GM19463 (cell line): ENCODE measurements around the gene GUCY1A1.

Experiments
- ATAC-seq: cut with Tn5 transposase; IDR thresholded peaks from one replicate; pipeline ENCODE4 v1.9.1; 2021; ENCODE audit warnings: mild to moderate bottlenecking, moderate library complexity; ENCODE audit not compliant: unreplicated experiment

Gene GUCY1A1

DNA sequence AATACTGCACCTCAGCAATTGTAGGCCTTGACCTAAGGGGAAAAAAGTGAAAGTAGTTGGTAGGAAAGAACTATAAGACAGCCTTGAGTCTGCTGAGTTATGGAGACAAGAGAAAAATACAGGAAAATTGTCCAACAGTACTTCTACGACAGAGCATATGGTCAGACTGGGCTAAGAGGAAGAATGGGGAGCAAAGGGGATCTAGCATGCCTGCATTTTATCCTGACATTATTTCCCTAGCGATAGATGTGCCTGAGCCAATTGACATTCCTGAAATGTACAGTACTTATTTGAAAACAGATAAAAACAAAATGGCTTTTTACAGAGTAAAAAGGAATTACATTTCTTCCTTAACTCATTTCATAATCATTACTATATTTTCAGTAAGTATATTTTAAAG is 22.2 kb downstream of the GUCY1A1 start:
- ATAC-seq, result no peak

DNA sequence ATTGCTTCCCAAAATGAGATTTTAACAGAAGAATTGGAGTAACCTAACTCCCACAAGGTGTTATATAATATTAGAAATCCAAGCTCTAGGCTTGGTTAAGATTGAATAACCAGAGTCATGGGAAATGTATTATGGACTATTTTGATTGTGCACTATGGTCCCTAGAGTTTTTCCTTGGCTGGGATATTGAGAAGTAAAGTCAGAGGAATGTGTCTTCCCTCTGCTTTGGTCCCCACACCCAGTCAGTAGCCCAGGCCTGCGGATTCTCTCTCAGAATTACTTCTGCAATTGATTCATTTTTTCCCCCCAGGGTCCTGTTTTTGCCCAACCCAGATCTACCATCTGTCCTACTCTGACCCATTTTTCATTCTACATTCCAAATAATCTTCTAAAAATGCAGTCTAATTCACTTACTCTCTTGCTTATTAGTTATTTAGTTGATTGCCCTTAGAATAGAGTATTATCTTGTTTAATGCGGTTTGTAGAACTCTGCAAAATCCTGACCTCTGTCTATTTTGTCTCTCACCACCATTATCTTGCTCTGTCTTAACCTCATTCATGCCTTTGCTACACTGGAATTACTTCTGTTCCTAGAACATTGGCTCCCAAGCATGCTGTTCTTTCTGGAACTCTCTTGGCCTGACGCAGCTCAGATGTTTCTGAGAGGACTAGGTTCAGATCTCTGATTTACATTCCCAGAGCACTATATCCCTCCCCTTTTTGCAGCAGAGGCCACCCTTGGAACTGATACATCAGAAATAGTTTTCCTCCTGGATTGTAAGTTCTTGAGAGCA is 23.6 kb downstream of the GUCY1A1 start:
- ATAC-seq, result no peak

DNA sequence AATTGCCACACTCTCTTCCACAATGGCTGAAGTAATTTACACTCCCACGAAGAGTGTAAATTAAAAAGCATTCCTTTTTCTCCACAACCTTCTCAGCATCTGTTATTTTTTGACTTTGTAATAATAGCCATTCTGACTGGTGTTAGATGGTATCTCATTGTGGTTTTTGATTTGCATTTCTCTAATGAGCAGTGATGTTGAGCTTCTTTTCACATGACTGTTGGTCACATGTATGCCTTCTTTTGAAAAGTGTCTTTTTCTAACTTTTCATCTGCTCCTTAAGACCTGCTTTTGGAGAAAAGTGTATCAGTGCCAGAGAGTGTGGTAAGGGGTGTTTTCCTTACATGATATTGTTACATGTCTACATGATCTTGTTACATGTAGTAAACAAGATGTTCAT is 25.7 kb downstream of the GUCY1A1 start:
- no peak for ATAC-seq

DNA sequence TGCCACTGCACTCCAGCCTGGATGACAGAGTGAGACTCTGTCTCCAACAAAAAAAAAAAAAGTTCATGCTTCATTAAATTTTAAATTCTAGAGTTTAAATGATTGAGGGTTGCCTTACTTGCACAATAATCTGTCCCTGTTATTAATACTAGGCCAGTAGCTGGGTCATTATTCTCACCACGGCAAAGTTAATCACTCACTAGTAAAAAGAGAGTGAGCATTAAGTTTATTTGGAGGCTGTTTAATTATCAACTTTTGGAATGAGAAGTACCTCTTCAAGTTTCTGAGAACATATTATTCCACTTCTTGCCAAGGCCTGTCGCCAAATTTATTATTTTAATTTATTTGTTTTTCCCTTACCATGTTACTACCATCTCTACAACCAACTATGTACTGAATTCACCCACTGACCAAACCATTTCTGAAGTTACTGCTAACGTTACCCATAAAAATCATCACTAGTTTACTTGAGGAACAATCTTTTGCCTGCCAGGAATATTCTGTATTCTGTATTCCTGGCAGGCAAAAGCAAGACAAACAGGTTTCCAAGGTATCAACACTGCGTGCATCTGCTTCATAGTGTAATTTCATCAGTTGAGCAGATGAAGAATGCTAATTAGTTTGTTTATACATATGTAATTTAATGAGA is 26.5 kb downstream of the GUCY1A1 start:
- no peak for ATAC-seq

DNA sequence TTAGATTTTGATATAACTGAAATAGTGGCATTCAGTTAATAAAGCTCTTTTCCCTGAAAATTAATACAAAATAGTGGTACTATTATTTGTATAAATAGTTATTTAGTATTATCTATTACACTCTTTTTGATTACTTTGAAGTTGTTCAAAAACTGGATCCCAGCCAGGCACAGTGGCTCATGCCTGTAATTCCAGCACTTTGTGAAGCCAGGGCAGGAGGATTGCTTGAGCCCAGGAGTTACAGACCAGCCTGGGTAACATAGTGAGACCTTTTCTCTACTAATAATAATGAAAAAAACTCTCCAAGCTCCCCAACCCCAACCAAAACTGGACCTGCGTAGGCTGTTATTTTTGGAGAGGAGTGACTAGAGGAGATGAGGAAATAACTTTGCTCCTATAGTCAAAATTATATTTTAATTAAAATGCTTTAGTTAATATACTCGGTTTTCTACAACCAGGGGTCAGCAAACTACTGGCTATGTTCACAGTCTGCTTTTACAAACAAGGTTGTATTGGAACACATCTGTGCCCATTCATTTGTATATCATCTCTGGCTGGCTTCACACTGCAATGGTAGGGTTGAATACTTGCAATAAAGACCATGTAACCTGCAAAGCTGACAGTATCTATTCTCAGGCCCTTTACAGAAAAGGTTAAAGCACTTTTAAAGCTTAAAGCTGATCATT is 27.6 kb downstream of the GUCY1A1 start:
- no peak for ATAC-seq

DNA sequence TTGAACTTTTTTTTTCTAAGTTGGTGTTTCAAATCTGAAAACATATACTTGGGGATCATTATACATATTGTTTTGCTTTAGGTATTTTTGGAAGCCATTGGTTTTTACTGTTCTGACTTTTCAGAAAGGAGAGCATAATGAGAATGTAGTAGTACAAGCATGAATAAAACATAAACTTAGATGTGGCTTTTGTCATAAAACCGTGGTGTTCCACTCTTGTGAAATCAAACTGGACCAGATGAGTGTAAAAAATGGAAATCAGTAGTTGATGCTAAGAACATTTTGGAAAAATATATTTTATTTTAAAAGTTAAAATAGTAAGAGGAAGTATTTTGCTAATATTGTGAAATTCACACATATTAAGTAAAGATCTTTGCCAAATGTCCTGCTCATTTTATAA is 29.6 kb downstream of the GUCY1A1 start:
- ATAC-seq, result no peak

DNA sequence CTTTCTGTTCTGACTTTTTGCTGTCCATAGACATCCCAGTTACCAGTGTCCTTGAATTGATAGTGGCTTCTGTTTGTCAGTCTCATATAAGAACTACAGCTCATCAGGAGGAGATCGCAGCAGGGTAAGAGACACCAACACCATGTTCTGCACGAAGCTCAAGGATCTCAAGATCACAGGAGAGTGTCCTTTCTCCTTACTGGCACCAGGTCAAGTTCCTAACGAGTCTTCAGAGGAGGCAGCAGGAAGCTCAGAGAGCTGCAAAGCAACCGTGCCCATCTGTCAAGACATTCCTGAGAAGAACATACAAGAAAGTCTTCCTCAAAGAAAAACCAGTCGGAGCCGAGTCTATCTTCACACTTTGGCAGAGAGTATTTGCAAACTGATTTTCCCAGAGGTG is 30.1 kb downstream of the GUCY1A1 start:
- no peak for ATAC-seq

DNA sequence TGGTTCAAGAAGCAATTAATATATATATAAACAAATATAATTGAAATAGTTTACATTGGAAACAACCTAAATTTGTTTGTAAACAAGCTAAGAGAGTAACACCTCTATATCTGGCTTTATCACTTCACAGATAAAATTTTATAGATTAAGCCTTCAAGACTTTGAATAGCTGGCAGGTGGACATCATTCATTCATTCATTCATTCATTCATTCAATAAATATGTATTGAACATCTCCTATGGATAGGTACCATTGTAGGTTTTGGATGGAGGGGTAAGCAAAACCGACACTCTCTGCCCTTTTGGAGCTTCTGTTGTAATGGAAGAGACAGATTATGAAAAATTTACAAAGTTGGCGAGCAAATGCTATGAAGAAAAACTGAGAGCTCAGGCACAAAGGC is 35.2 kb downstream of the GUCY1A1 start:
- no peak for ATAC-seq

DNA sequence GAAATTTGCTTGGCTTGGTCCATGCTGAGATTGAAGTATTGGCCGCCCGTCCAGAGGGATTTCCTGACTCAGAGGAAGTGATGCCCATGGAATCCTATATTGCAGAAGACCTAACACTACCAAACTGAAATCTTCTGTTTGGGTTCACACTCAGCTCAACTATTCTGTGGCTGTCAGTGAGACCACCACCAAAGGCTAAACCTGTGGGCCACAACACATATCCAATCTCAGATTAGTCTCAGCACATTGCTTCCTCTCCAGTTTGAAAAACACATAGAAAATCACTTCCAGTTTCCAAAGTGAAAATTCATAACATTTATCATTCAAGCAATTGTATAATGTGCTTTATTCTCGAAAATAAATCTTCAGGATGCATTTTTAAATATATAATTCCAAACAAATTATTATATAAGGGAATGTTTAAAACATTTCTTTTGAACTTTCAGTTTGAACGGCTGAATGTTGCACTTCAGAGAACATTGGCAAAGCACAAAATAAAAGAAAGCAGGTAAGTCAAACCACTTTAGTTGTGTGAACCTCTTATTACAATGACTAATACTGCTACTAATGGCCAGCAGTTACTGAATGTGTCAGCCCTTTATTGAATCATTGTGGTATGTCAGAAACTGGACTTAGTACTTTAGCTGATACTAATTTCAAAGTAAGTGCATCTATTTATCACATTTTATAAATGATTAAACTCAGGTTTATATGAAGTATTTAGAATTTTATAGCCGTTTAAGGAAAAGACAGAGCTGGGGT is 37.0 kb downstream of the GUCY1A1 start:
- ATAC-seq, result peak; percentile 88

DNA sequence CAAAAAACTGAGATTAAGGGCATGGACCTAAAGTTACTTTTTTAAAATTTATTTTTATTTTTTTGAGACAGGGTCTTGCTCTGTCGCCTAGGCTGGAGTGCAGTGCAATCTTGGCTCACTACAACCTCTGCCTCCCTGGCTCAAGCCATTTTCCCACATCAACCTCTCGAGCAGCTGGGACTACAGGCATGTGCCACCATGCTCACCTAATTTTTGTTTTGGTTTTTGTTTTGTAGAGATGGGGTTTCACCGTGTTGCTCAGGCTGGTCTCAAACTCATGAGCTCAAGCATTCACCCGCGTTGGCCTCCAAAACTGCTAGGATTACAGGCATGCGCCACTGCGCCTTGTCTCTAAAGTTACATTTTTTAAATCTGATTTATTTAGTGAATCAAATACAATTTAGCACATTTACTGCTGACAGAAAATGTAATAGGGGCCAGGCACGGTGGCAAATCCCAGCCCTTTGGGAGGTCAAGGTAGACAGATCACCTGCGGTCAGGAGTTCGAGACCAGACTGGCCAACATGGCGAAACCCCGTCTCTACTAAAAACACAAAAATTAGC is 38.3 kb downstream of the GUCY1A1 start:
- no peak for ATAC-seq

DNA sequence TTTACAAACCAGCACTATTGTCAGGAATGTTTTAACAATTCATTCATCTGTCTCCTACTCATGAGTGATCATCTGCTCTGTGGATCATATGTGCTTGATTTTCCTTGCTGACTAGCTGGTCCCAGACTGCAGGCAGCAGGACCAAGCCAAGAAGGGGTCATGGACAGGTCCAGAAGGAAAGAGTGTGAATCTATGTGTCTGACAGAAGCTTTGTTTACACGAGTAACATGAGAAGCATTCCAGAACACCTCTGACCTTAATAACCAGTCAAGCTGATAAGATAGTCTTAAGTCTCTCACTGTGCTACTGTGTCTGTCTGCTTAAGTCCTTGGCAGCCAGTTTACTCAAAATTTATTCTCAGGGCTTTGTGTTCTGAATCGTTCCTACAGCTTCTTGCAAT is 39.0 kb downstream of the GUCY1A1 start:
- no peak for ATAC-seq

DNA sequence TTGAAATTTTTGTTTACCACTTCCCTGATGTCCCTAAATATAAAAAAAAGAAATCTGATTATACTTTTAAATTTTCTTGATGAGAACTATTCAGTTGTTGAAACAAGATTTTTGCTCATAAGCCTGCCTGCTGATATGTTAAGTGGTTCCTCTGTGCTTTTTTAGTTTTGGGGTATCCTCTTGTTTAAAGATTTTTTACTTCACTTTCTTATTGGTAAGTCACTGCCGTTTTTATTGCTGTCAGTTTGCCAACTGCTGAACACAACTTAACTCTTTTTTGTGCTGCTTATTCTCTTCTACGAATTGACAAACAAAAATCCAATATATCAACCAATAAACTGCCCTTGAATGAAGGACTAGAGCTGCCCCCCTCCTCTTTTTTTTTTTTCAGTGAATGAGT is 39.5 kb downstream of the GUCY1A1 start:
- ATAC-seq, result no peak

DNA sequence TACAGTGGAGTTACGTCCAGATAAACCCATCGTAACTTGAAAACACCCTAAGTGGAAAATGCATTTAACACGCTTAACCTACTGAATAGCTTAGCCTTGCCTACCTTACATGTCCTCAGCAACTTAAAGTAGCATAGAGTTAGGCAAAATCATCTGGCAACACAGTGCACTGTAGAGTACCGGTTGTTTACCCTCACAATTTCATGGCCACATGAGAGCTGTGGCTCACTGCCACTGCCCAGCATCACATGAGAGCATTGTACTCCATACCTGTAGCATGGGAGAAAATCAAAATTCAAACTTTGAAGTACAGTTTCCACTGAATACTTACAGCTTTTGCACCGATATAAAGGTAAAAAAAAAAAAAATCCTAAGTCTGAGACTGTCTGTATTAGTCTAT is 40.6 kb downstream of the GUCY1A1 start:
- ATAC-seq, result no peak

DNA sequence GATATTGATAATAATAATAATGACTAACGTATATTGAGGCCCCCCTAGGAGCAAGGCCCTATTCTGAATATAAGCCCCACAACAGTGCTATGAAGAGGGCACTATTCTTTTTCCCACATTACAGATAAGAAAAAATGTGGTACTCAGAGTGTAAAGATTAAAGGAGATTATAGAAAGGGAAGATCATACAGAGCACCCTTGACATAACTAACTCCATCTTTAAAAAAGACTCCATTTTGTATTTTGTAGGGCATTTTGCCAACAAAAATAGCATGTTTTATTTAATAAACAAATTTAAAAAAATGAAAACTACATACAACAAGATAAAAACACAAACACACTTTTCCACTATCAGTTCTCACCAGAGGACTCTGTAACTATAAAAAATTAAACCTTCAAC is 42.1 kb downstream of the GUCY1A1 start:
- no peak for ATAC-seq

DNA sequence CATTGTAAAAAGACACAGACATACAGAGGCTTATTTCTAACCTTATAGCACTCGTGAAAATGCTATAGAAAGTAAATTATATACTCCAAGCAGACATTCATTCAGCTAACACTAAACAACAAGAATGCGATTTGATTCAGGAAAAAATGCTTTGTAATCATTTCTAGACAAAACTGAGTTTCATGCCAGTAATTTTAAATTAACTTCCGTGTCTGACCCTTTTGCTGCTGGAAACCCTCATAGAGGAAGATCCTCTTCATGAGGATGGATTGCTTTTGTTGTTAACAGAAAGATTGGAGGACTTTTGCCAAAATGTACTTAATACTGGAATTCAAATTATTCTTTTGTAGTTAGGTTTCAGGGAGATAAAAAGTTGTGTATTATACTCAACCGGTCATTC is 43.3 kb downstream of the GUCY1A1 start:
- ATAC-seq, result no peak

DNA sequence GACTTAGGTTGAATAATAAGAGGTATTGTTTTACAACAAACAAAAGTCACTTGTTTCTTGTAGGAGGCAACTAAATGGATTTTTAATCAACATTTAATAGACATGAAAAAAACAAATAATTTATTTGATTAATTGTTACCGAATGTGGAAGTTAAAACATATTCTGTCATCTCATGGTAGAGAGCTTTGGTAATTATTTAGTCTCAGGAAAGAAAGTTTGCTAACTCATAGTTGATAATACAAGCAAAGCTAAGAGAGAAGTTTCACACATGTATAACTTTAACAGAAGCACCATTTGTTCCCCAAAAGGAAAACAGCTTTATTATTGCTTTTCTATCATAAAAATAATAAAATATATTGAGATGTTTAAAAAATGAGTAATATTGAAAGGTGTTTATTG is 44.9 kb downstream of the GUCY1A1 start:
- ATAC-seq, result no peak

DNA sequence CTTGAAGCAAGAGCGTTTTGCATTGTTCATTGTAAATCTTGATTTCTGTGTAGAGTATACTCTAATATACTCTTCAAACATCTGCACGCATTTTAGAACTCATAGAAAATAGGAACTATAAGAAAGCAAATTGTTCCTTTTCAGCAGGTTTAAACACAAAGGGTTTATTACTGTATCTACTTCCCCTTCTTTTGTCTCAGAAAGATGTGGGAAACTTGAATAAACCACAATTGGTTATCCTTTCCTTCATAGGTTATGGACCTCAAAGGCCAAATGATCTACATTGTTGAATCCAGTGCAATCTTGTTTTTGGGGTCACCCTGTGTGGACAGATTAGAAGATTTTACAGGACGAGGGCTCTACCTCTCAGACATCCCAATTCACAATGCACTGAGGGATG is 46.2 kb downstream of the GUCY1A1 start:
- no peak for ATAC-seq

DNA sequence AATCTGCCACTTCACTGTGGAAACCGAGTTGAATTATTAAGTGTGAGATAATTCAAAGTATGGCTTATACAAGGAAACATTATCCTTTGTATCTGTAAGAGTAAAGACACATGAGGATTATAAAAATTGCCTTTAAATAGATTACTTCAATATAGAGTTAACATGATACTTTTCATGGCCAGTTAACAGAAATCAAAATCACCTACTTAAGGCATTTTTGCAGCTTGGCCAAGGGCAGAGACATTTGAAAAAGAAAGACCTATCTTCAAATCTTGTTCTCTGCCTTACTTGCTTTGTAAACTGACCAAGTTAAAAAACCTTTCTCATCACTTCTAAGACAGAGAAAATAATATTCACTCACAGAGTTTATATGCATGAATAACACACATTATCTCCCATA is 47.3 kb downstream of the GUCY1A1 start:
- ATAC-seq, result no peak

DNA sequence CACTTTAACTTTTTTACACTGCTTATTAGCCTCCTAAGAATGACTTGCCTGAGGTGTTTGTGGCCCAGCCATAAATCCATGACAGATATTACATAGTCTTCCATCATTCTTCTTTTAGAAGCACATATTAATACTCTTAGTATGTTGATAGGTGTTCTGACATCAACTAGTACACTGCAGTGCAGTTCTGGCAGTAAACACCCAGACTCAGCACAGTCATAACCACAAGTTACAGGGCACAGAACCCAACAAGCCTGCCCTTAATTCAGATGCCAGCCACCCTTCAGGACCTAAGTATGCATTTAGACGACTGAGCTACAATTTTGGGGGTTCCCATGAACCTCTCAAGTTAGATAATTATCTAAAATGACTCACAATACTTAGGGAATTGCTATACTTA is 55.7 kb downstream of the GUCY1A1 start:
- no peak for ATAC-seq

DNA sequence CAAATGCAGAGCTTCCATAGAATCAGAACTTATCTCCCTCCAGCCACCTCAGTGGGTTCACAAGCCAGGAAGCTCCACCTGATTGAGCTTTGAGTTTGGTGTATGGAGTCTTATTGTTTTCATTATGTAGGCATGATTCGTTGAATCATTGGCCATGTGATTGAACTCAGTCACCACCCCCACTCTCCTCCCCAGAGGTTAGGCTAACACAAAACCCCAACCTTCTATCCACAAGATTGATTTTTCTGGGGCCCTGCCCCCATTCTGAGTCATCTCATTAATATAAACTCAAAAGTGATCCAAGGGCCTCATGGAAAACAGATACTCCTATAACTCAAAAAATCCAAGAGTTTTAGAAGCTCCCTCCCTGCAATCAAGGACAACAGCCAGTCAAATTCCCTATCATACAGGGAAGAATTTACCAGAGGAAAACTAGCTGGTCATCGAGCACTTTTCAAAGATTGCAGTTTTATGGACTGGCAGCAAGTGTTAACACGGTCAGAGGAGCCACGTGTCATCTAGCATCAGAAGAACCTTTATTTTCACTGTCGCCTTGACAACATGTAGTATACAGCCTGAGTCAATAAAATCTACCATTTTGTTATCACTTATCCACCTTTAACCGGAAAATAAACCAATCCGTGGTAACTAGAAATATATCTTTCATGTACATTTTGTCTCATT is 56.3 kb downstream of the GUCY1A1 start:
- ATAC-seq, result no peak

DNA sequence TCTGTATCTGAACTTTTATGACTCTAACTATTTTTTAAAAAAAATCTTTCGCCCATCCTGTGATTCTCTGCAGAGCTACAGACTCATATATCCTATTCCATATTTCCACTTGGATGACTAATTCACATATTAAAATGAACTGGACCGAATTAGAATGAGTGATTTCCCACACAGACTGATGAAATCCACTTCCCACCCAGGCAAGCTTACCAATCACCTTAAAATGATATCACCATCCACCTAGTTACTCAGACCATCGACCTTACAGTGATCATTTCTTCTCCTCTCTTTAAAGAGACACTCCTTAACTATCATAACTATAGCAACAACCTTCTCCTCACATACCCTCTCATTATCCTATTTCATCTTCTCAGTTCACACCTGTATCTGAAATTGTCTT is 58.1 kb downstream of the GUCY1A1 start:
- no peak for ATAC-seq
